Stimulated activated effector memory CD8-positive, alpha-beta T cell treated with anti-CD3 and anti-CD28 coated beads, Interleukin-12 subunit alpha, Interleukin-12 subunit beta, amount 100 ng/mL, for 72 hours (primary cell): ENCODE measurements around the gene FBXO39.
"Not testable (repeated sequence)": the region's sequence is repeated elsewhere in the genome, so short reads cannot be mapped to it uniquely, and the experiment has no call there.

Experiments used
- ATAC-seq: fragments of 150-1000 bp; cut with Tn5 transposase; 2 replicates; pipeline ENCODE4 v1.10.0; 2021
- DNase-seq, 2 donors: peaks; one replicate each; pipeline ENCODE4 v3.0.0; 2021 to 2022; ENCODE audit warnings: low spot score in 2 of 2
- H3K27ac Mint-ChIP-seq: one replicate; pipeline ENCODE4 v1.8.0; 2022; ENCODE audit warnings: mild to moderate bottlenecking, mixed read lengths
- H3K36me3 Mint-ChIP-seq: one replicate; pipeline ENCODE4 v1.8.0; 2022; ENCODE audit warnings: mild to moderate bottlenecking, mixed read lengths
- H3K4me1 Mint-ChIP-seq: one replicate; pipeline ENCODE4 v1.8.0; 2022; ENCODE audit warnings: mixed read lengths
- H3K4me3 Mint-ChIP-seq: one replicate; pipeline ENCODE4 v1.8.0; 2022; ENCODE audit warnings: mild to moderate bottlenecking, mixed read lengths
- H3K9me3 Mint-ChIP-seq: one replicate; pipeline ENCODE4 v1.8.0; 2022; ENCODE audit warnings: mixed read lengths

FBXO39 gene

GRCh38 chr17:6775871-6776405, at the start of gene FBXO39:
Gene FBXO39 (plus strand): TSS chr17:6776215. CDS start chr17:6779869, 3,654 bp downstream.
- Mint-ChIP-seq H3K9me3 (peaks cover 21% of the 10 kb centered on the region), H3K4me1 (no peaks in the 10 kb centered on the region), H3K36me3 (peaks cover 36% of the 10 kb centered on the region), H3K4me3 (no peak within 1 kb of the TSS), H3K27ac (no peak within 1 kb of the TSS)
- DNase-seq (peak in 1 of 2 donors; percentile 42), ATAC-seq (no peak)

- H3K36me3 Mint-ChIP-seq, result no peaks in the 10 kb centered on the region
- no peaks in the 10 kb centered on the region for H3K9me3 Mint-ChIP-seq
- ATAC-seq, result no peak
- H3K4me1 Mint-ChIP-seq, result no peaks in the 10 kb centered on the region
- no peak overlapping the region for H3K4me3 Mint-ChIP-seq
- DNase-seq, result no peak
- H3K27ac Mint-ChIP-seq, result no peak overlapping the region
These were observed 46.5 kb upstream of the FBXO39 start for GRCh38 chr17:6729531-6729930.

DNA sequence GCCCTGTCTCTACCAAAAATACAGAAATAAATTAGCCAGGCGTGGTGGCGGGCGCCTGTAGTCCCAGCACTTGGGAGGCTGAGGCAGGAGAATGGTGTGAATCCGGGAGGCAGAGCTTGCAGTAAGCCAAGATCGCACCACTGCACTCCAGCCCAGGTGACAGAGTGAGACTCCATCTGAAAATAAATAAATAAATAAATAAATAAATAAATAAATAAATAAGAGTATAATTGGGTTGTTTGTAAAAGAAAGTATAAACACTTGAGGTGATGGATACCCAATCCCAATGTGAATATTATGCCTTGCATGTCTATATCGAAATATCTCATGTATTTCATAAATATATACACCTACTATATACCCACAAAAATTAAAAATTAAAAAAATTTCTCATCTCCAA, 29.4 kb upstream of the FBXO39 start:
- ATAC-seq, H3K4me1 Mint-ChIP-seq, DNase-seq, H3K36me3 Mint-ChIP-seq, H3K27ac Mint-ChIP-seq, H3K4me3 Mint-ChIP-seq, H3K9me3 Mint-ChIP-seq: not testable (repeated sequence)

- peaks cover 18% of the 10 kb centered on the region for H3K4me1 Mint-ChIP-seq
- peaks cover 5% of the 10 kb centered on the region for H3K36me3 Mint-ChIP-seq
- H3K9me3 Mint-ChIP-seq, result no peaks in the 10 kb centered on the region
- DNase-seq (no peak), ATAC-seq (no peak)
- H3K27ac Mint-ChIP-seq, result no peak overlapping the region
- no peak overlapping the region for H3K4me3 Mint-ChIP-seq
These were observed 27.4 kb upstream of the FBXO39 start for GRCh38 chr17:6748617-6749016.

- DNase-seq, result no peak
- ATAC-seq, result no peak
- Mint-ChIP-seq H3K9me3 (no peaks in the 10 kb centered on the region), H3K36me3 (peaks cover 5% of the 10 kb centered on the region), H3K4me3 (no peak overlapping the region), H3K4me1 (peaks cover 23% of the 10 kb centered on the region), H3K27ac (no peak overlapping the region)
These were observed 26.5 kb upstream of the FBXO39 start for GRCh38 chr17:6749519-6749918.

- Mint-ChIP-seq H3K27ac (peak overlapping the region; percentile 92), H3K4me1 (peaks cover 50% of the 10 kb centered on the region), H3K4me3 (peak overlapping the region; percentile 39), H3K36me3 (no peaks in the 10 kb centered on the region), H3K9me3 (no peaks in the 10 kb centered on the region)
- no peak for DNase-seq
- ATAC-seq, result no peak
These were observed 23.7 kb upstream of the FBXO39 start for GRCh38 chr17:6752068-6752909.

DNA sequence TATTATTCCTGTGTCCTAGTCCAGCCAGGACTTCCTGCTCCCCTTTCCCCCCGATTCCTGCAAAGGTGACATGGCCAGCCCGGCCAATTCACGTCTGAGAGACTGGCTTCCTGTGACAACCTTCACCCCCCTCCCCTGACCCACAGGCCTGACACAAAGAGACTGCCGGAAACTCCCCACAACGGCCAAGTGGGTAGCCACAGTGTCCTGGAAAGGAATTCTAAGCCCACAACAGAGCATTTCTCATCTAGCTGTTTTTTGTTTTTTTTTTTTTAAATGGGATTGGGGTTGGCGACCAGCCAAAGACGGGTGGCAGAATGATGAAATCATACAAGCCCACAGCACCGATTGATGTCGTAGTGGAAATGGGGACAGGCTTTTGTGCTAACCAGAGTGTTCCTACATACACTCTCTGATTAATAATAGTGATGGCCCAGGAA, 23.0 kb upstream of the FBXO39 start:
- Mint-ChIP-seq H3K9me3 (no peaks in the 10 kb centered on the region), H3K4me1 (peaks cover 57% of the 10 kb centered on the region), H3K36me3 (no peaks in the 10 kb centered on the region), H3K4me3 (peak overlapping the region; percentile 39), H3K27ac (peak overlapping the region; percentile 92)
- DNase-seq, result peak; percentile 13 to 60
- peak; percentile 73 for ATAC-seq

GRCh38 chr17:6753546-6753945, 22.5 kb upstream of the FBXO39 start:
- peaks cover 63% of the 10 kb centered on the region for H3K4me1 Mint-ChIP-seq
- no peak for DNase-seq

DNA sequence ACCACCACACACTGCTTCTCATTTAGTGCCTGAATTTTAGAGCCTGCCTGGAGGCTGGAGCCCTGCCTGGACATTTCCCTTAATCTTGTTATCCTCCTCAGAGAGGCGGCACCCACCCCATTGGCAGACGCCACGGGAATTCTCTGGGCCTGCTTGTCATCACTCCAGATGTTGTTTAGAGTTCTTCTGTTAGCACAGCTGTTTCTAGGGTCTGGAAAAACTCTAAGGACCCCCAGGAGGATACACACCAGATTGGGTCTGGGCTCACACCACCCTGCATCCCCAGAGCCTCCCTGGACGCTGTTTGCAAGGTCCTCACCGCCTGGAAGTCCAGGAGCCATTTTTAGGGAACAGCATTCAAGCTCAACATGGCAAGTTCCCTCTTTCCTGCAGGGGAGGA, 20.7 kb upstream of the FBXO39 start:
- Mint-ChIP-seq H3K4me1 (peaks cover 65% of the 10 kb centered on the region), H3K4me3 (peak overlapping the region; percentile 87), H3K27ac (peak overlapping the region; percentile 97), H3K36me3 (peaks cover 19% of the 10 kb centered on the region), H3K9me3 (no peaks in the 10 kb centered on the region)
- ATAC-seq (no peak), DNase-seq (no peak)

More at GRCh38 chr17:6753546-6753945, 22.5 kb upstream of the FBXO39 start:
- Mint-ChIP-seq H3K4me3 (peak overlapping the region; percentile 39), H3K9me3 (no peaks in the 10 kb centered on the region), H3K36me3 (peaks cover 3% of the 10 kb centered on the region), H3K27ac (peak overlapping the region; percentile 92)
- no peak for ATAC-seq

DNA sequence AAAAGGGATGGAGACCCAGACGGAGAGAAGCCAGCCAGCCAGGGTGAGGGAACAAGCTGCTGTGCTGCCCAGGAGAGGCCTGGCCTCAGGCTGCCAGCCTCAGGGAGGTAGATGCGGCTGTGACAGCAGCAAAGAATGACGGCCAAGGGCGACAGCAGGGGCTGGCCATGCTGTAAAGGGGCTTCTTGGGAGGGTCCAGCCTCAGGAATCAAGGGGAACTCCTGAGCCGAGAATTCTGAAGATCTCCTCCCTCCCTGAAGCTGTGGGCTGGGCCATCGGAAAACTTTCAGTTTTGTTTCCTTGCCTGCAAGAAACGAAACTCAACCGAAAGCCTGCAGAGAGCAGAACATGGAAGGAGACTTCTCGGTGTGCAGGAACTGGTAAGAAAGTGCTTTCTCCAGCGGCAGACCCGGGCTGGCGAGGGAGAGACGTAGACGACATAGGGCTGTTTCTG, 20.3 kb upstream of the FBXO39 start, which contains the start of gene XAF1:
XAF1 (plus strand) TSS at position 316 of the 454 bp plus-strand sequence; CDS start at position 349, 33 bp downstream.
- Mint-ChIP-seq H3K4me1 (peaks cover 65% of the 10 kb centered on the region), H3K9me3 (no peaks in the 10 kb centered on the region), H3K4me3 (peak within 1 kb of the TSS; percentile 87), H3K27ac (peak within 1 kb of the TSS; percentile 97), H3K36me3 (peaks cover 19% of the 10 kb centered on the region)
- peak; percentile 24 to 70 for DNase-seq
- ATAC-seq, result peak; percentile 48

DNA sequence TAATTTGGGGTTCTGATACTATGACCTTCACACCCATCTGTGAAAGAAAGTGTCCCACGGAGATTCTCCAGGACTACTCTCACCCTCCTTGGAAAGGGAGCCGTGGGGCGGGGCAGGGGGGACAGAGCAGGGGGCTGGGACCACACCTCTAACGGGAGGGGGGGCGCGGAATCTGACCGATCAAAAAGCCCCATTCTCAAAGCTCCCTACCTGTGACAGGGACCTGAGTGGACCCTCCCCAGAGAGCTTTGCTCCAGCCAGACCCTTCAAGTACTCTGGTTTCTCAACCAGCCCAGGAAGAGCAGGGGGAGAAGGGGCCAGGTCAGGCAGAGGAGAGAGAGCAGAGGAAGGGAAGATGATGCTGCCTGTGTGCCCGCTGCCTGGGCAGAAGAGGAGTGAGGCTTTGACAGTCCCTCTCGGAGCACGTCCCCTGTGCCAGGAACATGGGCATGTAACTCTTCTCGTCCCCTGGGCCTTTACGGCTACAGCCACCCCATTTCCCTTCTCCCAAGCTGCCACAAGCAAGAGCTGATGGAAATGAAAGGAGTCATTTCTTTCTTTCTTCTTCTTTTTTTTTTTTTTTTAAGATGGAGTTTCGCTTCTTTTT, 19.5 kb upstream of the FBXO39 start:
- peak overlapping the region; percentile 97 for H3K27ac Mint-ChIP-seq
- peaks cover 22% of the 10 kb centered on the region for H3K36me3 Mint-ChIP-seq
- ATAC-seq (peak; percentile 54), DNase-seq (no peak)
- H3K9me3 Mint-ChIP-seq, result no peaks in the 10 kb centered on the region
- H3K4me3 Mint-ChIP-seq, result peak overlapping the region; percentile 87
- H3K4me1 Mint-ChIP-seq, result peaks cover 65% of the 10 kb centered on the region

GRCh38 chr17:6757747-6758146, 18.3 kb upstream of the FBXO39 start:
- peak overlapping the region; percentile 97 for H3K27ac Mint-ChIP-seq
- no peaks in the 10 kb centered on the region for H3K9me3 Mint-ChIP-seq
- no peak for DNase-seq
- H3K4me3 Mint-ChIP-seq, result peak overlapping the region; percentile 87
- peaks cover 56% of the 10 kb centered on the region for H3K4me1 Mint-ChIP-seq
- H3K36me3 Mint-ChIP-seq, result peaks cover 33% of the 10 kb centered on the region
- no peak for ATAC-seq

DNA sequence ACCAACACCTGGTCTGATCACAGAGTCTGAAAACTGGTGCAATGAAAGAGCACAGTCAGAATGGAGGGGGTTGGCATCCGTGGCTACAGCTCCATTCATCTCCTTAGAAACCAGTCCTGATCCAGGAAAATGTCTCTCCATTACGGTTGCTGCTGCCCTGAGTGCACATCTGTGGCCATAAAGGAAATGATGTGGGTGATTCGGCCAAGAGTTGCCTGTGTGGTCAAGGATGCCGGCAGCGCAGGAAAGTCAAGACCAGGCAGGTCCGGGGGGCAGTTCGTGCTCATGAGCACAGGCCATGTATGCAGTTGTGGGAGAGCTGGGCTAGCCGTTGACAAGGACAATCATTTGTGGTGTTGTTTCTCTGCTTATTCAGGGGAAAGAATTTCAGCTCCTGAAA, 14.2 kb upstream of the FBXO39 start:
- Mint-ChIP-seq H3K4me3 (no peak overlapping the region), H3K4me1 (peaks cover 25% of the 10 kb centered on the region), H3K9me3 (peaks cover 14% of the 10 kb centered on the region), H3K36me3 (peaks cover 73% of the 10 kb centered on the region), H3K27ac (no peak overlapping the region)
- no peak for ATAC-seq
- DNase-seq, result no peak

GRCh38 chr17:6768447-6768846, 7.6 kb upstream of the FBXO39 start:
- Mint-ChIP-seq H3K27ac (no peak overlapping the region), H3K4me1 (peaks cover 5% of the 10 kb centered on the region), H3K9me3 (peaks cover 33% of the 10 kb centered on the region), H3K4me3 (no peak overlapping the region), H3K36me3 (peaks cover 100% of the 10 kb centered on the region)
- ATAC-seq (no peak), DNase-seq (no peak)

DNA sequence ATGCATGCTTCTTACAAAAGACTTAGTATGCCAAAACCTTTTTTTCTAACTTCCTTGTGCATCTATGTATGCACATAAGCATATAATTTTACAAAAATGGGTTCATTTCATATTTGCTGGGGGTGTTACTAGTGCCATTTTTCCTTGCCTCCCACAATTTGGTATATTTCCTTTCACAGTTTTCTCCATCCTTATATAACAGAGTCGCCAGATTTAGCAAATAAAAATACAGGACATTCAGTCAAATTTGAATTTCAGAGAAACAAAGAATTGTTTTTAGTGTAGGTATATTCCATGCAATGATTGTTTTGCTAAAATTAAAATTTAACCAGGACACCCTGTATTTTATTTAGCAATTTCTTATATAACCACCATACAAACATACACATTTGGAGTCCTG, 4.0 kb upstream of the FBXO39 start:
- Mint-ChIP-seq H3K27ac (no peak overlapping the region), H3K36me3 (peaks cover 75% of the 10 kb centered on the region), H3K9me3 (peaks cover 31% of the 10 kb centered on the region), H3K4me1 (no peaks in the 10 kb centered on the region), H3K4me3 (no peak overlapping the region)
- DNase-seq (no peak), ATAC-seq (no peak)
